ENCODE measurements around the gene SH2D4B.

DNA sequence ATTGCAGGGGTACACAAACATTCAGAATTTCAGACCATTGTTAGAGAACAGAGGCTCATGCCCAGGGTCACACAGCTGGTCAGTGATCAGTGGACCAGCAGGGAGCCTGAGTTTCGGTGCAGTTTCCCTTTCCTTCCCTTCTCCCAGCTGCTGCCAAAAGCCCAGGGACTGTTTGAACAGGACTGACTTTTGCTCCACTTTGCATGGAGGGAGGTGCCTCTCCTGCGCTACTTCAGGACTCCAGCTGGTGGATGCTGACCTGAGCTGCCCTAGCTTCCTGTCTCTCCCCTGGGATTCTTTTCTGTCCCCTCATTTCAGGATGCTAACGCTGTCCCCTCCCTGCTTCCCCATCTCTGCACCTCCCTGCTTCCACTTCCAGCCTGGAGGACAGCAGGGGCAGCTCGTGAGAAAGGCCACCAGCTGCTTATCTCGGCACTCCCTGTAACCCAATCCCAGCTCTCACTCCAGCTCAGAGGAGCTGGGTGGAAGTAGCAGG is 14.5 kb downstream of the SH2D4B start:
- TF ChIP-seq CTCF (conservative IDR thresholded peaks at IDR 0.05; ENCODE audit: low read length): no peak
- TF ChIP-seq EZH2phosphoT487 (IDR thresholded peaks at IDR 0.05; ENCODE audit: borderline replicate concordance, low read depth, low read length): no peak

Data from OCI-LY7 (cell line).